K562 (cell line): Measurements from ENCODE around the gene FOSL1. TPM values are rescaled to one million over a fixed set of nuclear protein-coding genes. Genes with fewer than 3 reads are reported as not detected.

ENCODE experiments used
- ATF3 ChIP-seq, 2 experiments: fragments of 450-650 bp in 1 of 2; sonication (generic) in 1 of 2; formaldehyde crosslinking in 1 of 2; IDR thresholded peaks in 1 of 2; conservative IDR thresholded peaks in 1 of 2; 2 replicates each; pipeline versions ENCODE4 v1.6.1 to v1.8.1; 2016 to 2023; ENCODE audit warnings: mild to moderate bottlenecking in 2 of 2, moderate library complexity in 2 of 2, inconsistent platforms in 1 of 2, missing genetic modification reagents in 1 of 2
- BCL6 ChIP-seq: fragments of 250-450 bp; sonication (Bioruptor Pico); IDR thresholded peaks from 2 replicates; pipeline ENCODE4 v1.4.0; 2020
- CHD2 ChIP-seq: IDR thresholded peaks from 2 replicates; pipeline ENCODE4 v1.6.1; 2011; ENCODE audit warnings: low read depth, low read length
- EP300 ChIP-seq: IDR thresholded peaks from 2 replicates; pipeline ENCODE4 v1.6.1; 2012; ENCODE audit warnings: low read length, improper control_type of control experiment
- FOS ChIP-seq: IDR thresholded peaks from 3 replicates; pipeline ENCODE4 v1.6.1; 2011; ENCODE audit not compliant: insufficient read length; ENCODE audit errors: extremely low read depth
- FOXK1 ChIP-seq: sonication (generic); formaldehyde crosslinking; IDR thresholded peaks from 2 replicates; pipeline ENCODE4 v1.8.0; 2022; ENCODE audit warnings: missing genetic modification reagents, mild to moderate bottlenecking, borderline replicate concordance
- HMGN3 ChIP-seq: IDR thresholded peaks from 2 replicates; pipeline ENCODE4 v1.6.1; 2011; ENCODE audit warnings: borderline replicate concordance, low read depth, mild to moderate bottlenecking, mixed read lengths, low read length; ENCODE audit not compliant: insufficient read length; ENCODE audit errors: extremely low read depth
- HOXB6 ChIP-seq: fragments of 250-450 bp; sonication (Bioruptor Pico); IDR thresholded peaks from 2 replicates; pipeline ENCODE4 v1.5.1; 2022; ENCODE audit warnings: mild to moderate bottlenecking, borderline replicate concordance
- JUN ChIP-seq, 2 experiments: sonication (generic) in 1 of 2; formaldehyde crosslinking in 1 of 2; IDR thresholded peaks; 2 replicates each; pipeline versions ENCODE4 v1.6.1 to v1.8.0; 2012 to 2022; ENCODE audit warnings: borderline replicate concordance in 2 of 2, mild to moderate bottlenecking in 2 of 2, improper control_type of control experiment in 1 of 2, low read depth in 1 of 2, low read length in 1 of 2, missing genetic modification reagents in 1 of 2
- MYNN ChIP-seq, 2 experiments: sonication (generic); formaldehyde crosslinking in 1 of 2; IDR thresholded peaks; 2 replicates each; pipeline versions ENCODE4 v1.5.0 to v1.6.1; 2016 to 2020; ENCODE audit warnings: antibody characterized with exemption in 1 of 2, missing genetic modification reagents in 1 of 2
- OTX1 ChIP-seq: fragments of 450-650 bp; formaldehyde crosslinking; IDR thresholded peaks from 2 replicates; pipeline ENCODE4 v1.4.0; 2022; ENCODE audit warnings: mild to moderate bottlenecking
- PRDM10 ChIP-seq: fragments of 450-650 bp; IDR thresholded peaks from 2 replicates; pipeline ENCODE4 v1.6.1; 2018; ENCODE audit not compliant: partially characterized antibody
- RBM22 ChIP-seq: fragments of 200-400 bp; formaldehyde crosslinking; IDR thresholded peaks from 2 replicates; pipeline ENCODE4 v1.6.1; 2018; ENCODE audit warnings: low read length, low read depth; ENCODE audit not compliant: poor library complexity, severe bottlenecking
- SMARCA4 ChIP-seq: fragments of 450-650 bp; IDR thresholded peaks from 2 replicates; pipeline ENCODE4 v1.6.1; 2016
- YBX1 ChIP-seq: fragments of 450-650 bp; IDR thresholded peaks from 2 replicates; pipeline ENCODE4 v1.7.1; 2016; ENCODE audit warnings: mild to moderate bottlenecking
- ZBTB17 ChIP-seq: fragments of 450-650 bp; formaldehyde crosslinking; IDR thresholded peaks from 2 replicates; pipeline ENCODE4 v1.4.0; 2020; ENCODE audit warnings: mild to moderate bottlenecking
- ZMIZ1 ChIP-seq, 2 experiments: fragments of 150-350 bp in 1 of 2; IDR thresholded peaks; 2 replicates each; pipeline ENCODE4 v1.6.1; 2012 to 2016; ENCODE audit warnings: low read depth in 2 of 2, low read length in 2 of 2, mild to moderate bottlenecking in 1 of 2, moderate library complexity in 1 of 2
- polyA plus RNA-seq, 8 experiments: library from polyadenylated mRNA; depleted of rRNA in 4 of 8; stranded (reverse) in 5 of 8; unstranded in 3 of 8; fragments of >200 nt; fragmentation: Nextera tagmentation in 2 of 8; fragmentation: Illumina TruSeq in 1 of 8; extraction: Ambion mirVana in 2 of 8; extraction: Trizol in 1 of 8; gene quantifications; 2 replicates each; pipeline versions ENCODE4 v1.2.1 to v1.2.3, GENCODE V29; 2011 to 2014; ENCODE audit warnings: inconsistent platforms in 1 of 8, missing spikeins in 1 of 8
- total RNA-seq, 7 experiments: library from RNA; depleted of rRNA in 6 of 7; stranded (reverse); fragments of >200 nt in 6 of 7; fragmentation: Illumina TruSeq in 2 of 7; extraction: Trizol in 2 of 7; gene quantifications; 2 replicates each; pipeline versions ENCODE4 v1.2.1 to v1.2.3, GENCODE V29; 2011 to 2021; ENCODE audit warnings: low replicate concordance in 1 of 7
- TF ChIP-seq, protein P1 (sequence below): fragments of 250-450 bp; sonication (Bioruptor Pico); IDR thresholded peaks from 2 replicates; pipeline ENCODE4 v1.4.0; 2020; ENCODE audit warnings: borderline replicate concordance

The FOSL1 gene
- total and polyA plus RNA-seq, 9 of the 15 experiments (the other 6 are each of a cell fraction or from before 2014, with no cell fraction given): 3.5 to 39.6 (median 10.0) TPM

DNA sequence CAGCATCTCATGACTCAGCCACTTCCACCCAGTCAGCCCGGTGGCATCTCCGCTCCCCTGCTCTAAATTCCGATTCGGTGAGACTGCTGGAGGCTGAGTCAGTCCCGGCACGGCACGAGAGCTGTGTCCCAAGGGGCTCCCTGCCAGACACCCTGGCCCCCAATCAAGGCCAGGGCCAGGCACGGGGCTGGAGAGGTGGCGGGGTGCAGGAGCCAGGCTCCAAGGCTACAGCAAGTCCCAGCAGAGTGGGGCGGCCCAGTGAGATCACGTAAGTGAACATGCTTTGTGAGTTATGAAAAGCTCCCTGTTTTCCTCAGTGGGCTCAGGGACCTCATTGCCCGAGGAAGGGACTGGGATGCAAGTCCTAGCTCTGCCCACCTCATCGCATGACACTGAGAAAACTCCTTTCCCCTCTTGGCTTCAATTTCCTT, 15.6 kb upstream of the FOSL1 start (continued):
- TF ChIP-seq, protein P1, sequence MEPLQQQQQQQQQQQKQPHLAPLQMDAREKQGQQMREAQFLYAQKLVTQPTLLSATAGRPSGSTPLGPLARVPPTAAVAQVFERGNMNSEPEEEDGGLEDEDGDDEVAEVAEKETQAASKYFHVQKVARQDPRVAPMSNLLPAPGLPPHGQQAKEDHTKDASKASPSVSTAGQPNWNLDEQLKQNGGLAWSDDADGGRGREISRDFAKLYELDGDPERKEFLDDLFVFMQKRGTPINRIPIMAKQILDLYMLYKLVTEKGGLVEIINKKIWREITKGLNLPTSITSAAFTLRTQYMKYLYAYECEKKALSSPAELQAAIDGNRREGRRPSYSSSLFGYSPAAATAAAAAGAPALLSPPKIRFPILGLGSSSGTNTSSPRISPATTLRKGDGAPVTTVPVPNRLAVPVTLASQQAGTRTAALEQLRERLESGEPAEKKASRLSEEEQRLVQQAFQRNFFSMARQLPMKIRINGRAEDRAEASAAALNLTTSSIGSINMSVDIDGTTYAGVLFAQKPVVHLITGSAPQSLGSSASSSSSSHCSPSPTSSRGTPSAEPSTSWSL (CRISPR knock-in tag): no peak
- no peak for TF ChIP-seq FOXK1 (CRISPR knock-in tag)
- no peak for TF ChIP-seq PRDM10
- peak; percentile 45 for TF ChIP-seq RBM22
- no peak for TF ChIP-seq ZBTB17 (CRISPR knock-in tag)
- TF ChIP-seq MYNN (IDR thresholded peaks at IDR 0.05): peak; percentile 48; the same call in 1 of the 2 replicates
- TF ChIP-seq MYNN (CRISPR knock-in tag; IDR thresholded peaks at IDR 0.05): no peak
- TF ChIP-seq FOS: peak; percentile 14
- peak; percentile 81 for TF ChIP-seq ATF3 (IDR thresholded peaks at IDR 0.05)
- no peak for TF ChIP-seq ATF3 (CRISPR knock-in tag; conservative IDR thresholded peaks at IDR 0.05)
- peak; percentile 51; the same call in 1 of the 2 replicates for TF ChIP-seq SMARCA4
- TF ChIP-seq HOXB6 (CRISPR knock-in tag): no peak
- TF ChIP-seq BCL6 (CRISPR knock-in tag): no peak
- no peak for TF ChIP-seq CHD2
- no peak for TF ChIP-seq EP300
- no peak for TF ChIP-seq OTX1
- TF ChIP-seq ZMIZ1 (IDR thresholded peaks at IDR 0.05; ENCODE audit: low read depth in 2 of 2, low read length in 2 of 2): no peak
- TF ChIP-seq YBX1: no peak
- peak; percentile 50 for TF ChIP-seq HMGN3
- peak; percentile 81 for TF ChIP-seq JUN (IDR thresholded peaks at IDR 0.05; ENCODE audit: borderline replicate concordance, low read depth, low read length)
- no peak for TF ChIP-seq JUN (CRISPR knock-in tag; IDR thresholded peaks at IDR 0.05; ENCODE audit: borderline replicate concordance)
